GM19372 (cell line): ENCODE data around the gene KIAA1586.
"Not testable (repeated sequence)": the region's sequence is repeated elsewhere in the genome, so short reads cannot be mapped to it uniquely, and the experiment has no call there.

ENCODE experiments used
- ATAC-seq: cut with Tn5 transposase; IDR thresholded peaks from one replicate; pipeline ENCODE4 v1.9.1; 2021; ENCODE audit warnings: mild to moderate bottlenecking, low read depth, moderate library complexity; ENCODE audit not compliant: unreplicated experiment

The KIAA1586 gene

DNA sequence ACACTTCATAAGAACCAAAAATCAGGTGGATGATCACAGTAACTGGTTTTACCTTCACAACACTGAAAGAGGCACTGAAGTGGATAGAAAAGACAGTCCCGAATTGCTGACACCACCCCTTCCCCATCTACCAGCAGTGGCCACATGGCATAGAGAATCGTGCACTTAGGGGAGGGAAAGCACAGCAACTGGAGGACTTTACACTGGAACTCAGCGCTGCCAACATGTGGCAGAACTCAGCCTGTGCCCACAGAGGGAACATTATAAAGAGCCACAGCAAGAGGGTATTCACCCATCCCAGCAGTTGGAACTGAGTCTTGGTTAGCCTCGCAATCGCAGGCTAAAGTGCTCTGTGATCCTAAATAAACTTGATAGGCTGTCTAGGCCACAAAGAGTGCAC is 6.5 kb upstream of the KIAA1586 start:
- no peak for ATAC-seq

DNA sequence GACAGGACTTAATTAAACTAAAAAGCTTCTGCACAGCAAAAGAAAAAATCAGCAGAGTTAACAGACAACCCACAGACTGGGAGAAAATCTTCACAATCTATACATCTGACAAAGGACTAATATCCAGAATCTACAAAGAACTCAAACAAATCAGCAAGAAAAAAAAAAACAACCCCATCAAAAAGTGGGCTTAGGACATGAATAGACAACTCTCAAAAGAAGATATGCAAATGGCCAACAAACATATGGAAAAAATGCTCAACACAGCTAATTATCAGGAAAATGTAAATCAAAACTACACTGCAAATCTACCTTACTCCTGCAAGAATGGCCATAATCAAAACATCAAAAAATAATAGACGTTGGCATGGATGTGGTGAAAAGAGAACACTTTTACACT is 2.4 kb upstream of the KIAA1586 start:
- ATAC-seq: not testable (repeated sequence)

DNA sequence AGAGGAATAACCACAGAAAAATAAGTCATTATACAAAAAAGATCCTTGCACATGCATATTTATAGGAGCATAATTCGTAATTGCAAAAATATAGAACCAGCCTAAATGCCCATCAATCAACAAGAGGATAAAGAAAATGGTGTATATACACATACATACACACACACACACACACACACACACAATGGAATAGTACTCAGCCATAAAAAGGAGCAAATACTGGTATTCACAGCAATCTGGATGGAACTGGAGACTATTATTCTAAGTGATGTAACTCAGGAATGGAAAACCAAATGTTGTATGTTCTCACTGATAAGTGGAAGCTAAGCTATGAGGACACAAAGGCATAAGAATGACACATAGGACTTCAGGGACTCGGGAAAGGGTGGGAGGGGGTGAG is 1.9 kb upstream of the KIAA1586 start:
- no peak for ATAC-seq

DNA sequence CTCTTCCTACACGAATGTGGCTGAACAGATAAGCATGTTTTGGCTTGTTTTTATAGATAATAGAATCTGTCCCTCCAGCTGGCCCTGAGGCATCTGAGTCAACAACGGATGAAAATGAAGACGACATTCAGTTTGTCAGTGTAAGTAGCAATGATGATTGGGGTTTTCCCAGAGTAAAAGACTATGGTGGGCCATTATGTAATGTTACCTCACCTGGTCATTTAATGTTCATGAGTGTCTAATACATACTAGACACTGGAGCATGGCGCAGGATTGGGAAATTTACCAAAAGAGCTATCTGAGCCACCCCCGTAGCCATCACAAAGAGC is 728 bp downstream of the KIAA1586 start:
- ATAC-seq: peak; percentile 26

DNA sequence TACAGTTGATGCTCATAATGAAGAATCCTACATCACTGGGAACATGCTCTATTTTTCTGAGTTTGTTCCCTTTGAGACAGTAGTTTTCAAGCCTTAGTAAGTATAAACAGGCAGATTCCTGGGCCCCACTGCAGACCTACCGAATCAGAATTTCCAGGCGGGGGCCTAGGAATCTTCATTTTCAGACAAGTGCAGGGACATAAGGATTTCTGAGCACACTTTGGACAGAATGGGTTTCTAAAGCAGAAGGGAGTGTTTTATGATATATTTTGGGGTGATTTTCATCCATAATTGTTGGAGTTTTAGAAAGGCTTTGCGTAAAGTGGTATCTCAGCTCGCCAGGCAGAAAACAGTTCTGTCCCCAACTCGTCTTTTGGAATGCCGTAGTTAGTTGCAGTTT is 1.4 kb downstream of the KIAA1586 start:
- ATAC-seq: not testable (repeated sequence)

DNA sequence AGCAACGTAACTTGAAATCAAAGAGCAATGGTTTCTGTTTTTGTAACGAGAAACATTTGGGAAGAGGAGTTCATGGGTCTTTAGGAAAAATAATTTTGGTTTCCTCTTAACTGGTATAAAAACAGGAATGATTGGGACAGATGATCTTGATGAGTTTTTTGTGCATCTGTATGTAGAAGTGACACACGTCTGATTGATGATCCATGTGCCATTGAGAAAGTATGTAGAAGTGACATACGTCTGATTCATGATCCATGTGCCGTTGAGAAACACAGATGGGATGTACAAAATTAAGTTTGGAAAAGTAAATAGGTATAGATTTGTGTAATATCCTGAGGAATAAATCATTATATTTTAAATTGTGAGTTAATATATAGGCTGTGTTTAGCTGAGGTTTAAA is 2.1 kb downstream of the KIAA1586 start:
- no peak for ATAC-seq

DNA sequence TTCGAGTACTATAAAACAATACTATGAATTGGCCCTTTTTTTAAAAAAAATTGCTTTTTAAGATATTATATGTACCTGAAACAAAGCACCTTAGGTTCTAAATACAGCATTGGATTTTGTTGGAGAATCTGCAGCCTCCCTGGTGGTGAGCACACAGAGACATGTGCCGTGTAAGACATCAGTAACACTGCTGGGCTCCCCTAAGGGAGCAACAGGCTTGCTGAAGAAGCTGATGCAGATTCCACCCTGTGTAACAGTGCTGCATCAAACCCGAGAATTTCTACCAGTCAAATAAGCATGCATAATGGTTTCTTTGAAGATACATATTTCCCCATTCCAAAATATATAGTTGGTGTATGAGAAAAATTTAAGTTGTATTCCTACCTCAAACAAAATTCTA is 17.4 kb downstream of the KIAA1586 start:
- ATAC-seq: no peak

DNA sequence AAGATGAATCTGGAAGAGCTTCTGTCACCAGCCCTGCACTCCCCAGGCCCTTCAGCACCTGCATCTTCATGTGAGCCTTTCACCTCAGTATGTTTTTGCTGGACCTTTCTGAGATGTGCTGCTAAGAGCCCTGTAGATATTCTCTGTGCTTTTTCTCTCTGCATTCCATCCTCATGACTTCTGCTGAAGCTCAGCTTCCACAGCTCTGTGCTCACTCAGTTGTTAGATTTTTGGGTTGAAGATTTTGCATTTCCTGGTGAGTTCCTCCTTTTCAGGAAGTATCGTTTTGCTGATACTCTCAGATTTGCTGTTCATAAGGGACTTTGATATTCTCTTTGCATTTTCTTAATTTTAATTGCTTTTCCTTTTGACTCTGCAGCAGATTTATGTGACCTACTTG is 18.3 kb downstream of the KIAA1586 start:
- no peak for ATAC-seq

DNA sequence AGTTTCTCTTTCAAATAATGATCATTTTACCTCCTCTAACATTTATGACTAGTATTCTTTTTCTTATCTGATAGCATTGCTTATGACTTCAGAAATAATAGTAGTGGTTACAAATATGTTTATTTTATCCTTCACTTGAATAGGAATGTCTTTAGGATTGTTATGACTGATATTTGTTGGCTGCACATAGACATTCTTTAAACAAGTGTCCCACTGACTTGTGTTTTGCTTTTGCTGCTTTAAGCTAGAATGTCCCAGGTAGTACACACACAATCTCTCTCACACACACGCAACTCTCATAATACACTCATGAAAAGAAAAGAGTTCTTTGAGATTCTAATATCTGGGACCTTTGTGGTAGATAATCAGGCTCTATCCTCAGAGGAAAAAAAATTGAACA is 21.6 kb downstream of the KIAA1586 start:
- no peak for ATAC-seq

DNA sequence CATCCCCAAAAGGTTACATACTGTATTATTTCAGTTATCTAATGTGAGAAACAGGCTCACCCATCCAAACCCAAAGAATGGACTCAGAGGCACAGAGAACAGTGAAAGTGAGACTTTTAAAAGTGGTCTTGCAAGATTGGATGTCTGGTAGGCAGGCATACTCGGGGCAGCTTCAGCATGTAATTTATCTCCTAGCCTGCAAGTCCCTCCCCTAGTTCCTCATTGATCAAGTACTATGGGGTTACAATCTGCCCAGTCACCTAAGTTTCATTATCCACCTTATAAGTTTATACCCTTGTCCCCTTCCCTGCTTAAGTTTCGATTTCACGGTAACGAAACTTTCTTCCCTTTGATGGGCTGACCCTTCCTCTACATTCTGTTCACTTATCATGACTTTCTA is 22.7 kb downstream of the KIAA1586 start:
- ATAC-seq: no peak

DNA sequence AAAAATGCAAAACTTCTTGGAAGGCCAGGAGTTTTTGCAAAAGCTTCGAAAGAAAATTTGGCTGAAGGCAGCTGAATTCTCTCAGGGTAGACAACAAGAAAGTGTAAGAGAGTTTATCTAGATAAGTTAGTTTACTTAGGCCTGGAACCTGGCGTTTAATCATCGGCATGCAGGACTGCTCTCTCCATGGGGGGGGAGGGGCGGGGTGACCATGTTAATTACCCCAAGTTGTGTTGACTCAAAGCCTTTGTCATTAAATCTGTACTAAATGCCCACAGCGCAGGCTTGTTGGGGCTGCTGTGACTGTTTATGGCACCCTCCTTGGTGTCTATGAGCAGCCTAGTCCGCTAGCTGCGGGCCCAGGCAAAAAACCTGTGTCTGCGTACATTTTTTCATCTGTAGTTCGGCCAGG is 23.4 kb downstream of the KIAA1586 start:
- ATAC-seq: no peak

DNA sequence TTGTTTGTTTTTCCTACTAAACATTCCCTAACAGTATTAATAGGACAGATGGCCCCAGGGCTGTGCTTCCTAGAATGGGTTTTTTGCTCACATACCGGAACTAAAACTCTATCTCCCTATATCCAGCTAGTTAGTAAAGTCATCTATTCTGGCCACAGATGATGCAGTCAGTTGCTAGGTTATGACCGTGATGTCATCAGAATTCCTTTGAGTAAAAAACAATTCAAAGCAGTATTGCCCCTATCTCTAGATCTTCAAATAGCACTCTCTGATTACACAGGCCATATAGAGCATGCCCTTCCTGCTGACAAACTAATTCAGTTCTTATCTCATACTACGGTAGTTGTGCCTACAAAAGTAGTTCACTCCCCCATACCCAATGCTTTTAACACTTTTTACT is 25.6 kb downstream of the KIAA1586 start:
- ATAC-seq: no peak

DNA sequence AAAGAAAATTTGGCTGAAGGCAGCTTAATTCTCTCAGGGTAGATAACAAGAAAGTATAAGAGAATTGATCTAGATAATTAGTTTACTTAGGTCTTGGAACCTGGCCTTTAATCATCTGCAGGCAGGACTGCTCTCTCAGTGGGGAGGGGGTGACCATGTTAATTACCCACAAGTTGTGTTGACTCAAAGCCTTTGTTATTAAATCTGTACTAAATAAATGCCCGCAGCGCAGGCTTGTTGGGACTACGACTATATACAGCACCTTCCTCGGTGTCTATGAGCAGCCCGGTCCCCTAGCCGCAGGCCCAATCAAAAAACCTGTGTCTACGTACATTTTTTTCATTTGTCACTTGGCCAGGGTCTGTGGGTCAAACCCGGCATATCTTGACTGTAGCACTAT is 27.9 kb downstream of the KIAA1586 start:
- no peak for ATAC-seq

DNA sequence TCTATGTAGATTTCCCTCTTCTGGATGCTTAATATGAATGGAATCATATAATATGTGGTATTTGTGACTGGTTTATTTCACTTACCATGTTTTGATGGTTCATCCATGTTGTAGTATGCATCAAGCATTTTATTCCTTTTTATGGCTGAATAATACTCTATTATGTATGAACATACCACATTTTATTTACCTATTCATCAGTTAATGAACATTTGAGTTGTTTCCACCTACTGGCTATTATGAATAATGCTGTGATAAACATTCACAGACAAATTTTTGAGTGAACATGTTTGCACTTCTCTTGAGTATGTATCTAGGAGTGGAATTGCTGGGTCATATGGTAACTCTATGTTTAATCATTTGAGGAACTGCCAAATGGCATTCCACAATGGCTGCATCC is 28.6 kb downstream of the KIAA1586 start:
- no peak for ATAC-seq

DNA sequence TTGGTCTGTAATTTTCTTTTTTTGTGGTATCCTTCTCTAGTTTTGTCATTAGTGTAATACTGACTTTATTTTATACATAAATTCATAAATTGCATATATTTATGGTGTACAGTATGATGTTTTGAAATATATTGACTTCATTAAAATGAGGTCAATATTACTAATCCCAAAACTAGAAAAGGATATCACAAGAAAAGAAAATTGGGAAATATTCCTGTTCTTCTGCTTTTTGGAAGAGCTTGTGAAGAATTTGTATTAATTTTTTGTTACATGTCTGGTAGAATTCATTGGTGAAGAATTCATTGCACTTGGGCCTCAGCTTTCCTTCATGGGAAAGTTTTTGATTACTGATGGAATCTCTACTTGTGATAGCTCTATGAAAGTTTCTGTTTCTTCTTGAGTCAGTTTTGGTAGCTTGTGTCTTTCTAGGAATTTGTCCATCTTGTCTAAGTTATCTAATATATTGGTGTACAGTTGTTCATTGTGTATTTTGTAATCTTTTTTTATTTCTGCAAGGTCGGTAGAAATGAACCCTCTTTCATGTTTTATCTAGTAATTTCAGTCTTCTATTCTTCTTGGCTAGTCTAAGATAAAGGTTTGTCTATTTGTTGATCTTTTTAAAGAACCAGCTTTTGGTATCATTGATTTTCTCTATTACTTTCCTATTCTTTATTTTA is 32.2 kb downstream of the KIAA1586 start:
- ATAC-seq: no peak

DNA sequence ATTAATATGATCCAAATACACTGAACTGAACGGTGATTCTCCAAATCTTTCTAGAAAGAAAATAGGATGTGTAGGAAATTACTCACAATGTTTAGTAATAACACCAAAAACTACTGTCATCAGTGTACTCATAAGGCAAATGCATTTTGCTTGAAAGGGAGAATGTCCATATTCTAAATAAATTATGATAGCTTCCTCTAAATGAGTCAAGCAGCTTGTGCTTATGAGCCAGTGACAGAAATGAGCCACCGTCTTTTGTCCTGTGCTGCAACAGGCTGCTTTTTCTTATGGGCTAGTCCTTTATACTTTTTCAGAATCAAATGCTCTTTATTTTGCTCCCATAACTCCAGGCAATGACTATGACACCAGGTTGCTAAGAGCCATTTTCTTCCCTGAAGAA is 39.0 kb downstream of the KIAA1586 start:
- ATAC-seq: no peak

DNA sequence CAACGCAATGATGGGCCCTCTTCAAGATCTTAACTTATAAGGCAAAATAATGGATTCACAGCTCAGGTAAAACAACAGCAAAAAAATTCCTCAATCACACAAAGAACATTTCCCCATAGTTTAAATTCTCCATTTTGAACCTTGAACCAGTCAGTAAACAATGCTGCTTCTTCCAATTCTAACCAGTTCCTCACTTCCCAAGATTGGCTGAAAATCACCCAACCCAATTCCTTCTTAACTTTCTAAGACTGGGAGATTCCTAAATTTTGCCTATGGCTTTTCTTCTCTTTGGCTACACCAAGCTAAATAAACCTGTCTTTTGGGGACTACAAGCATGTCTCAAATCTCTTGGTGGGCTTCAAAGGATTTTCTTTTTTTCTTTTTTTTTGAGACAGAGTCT is 40.4 kb downstream of the KIAA1586 start:
- ATAC-seq: no peak

DNA sequence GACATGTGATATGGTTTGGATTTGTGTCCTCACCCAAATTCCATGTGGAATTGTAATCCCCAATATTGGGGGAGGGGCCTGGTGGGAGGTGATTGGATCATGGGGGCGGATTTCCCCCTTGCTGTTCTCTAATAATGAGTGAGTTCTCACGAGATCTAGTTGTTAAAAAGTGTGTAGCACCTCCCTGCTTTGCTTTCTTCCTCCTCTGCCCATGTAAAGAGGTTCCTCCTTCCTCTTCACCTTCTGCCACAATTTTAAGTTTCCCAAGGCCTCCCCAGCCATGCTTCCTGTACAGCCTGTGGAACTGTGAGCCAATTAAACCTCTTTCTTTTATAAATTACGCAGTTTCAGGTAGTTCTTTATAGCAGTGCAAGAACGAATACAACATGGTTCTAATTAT is 41.4 kb downstream of the KIAA1586 start:
- ATAC-seq: no peak

DNA sequence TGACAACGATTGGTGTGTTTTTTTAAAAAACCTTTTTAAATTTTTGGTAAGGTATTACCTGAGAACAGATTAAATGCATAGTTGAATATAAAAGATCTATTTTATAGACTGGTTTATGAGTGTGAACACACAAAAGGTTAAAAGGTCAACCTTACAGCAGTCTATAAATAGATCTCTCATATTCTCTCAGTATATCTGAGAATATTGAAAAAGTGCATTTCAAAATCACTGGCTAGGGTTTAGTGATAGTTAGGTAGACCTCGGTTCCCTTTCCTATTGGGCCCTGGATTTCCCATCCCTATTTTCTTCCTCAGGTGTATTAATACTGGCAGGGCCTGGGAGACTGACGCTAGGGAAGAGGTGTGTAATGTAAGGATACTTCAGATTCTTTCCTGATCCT is 42.8 kb downstream of the KIAA1586 start:
- no peak for ATAC-seq

DNA sequence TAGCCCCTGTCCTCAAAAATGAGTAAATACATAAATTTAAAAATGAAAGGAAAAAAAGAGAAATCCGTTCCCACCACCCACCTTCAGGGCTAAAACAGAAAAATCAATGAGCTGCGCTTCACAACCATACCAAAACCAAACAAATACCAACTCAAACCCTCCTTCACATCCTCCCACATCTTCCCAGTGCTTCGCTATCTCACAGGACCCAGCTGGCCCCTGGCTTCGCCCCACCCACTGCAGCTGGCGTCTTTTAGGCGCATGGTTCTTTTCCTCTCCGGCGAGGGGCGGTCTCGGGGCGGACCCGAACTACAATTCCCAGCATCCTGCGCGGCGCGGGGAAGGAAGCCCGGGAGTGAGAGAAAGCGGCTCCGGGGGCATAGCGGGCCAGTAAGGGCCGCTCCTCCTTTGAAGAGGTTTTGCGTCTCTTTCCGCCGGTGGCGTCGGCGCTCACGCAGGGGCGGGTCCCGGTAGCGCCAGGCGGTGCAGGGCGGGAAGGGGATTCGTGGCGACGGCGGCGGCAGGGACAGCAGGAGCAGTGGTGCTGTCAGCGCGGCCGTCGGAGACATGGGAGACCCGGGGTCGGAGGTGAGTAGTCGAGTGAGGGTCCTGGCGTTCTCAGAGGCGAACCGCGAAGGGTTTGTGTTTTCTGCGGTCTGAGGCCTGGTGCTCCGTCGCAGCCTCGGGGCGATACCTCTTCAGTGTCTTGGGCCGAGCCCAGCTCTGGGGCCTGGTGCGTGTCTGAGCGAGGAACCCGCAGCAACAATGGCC is 43.4 kb downstream of the KIAA1586 start, which contains the start of gene ZNF451:
Gene ZNF451, plus strand, starts transcription at position 502 of the 771 bp plus-strand sequence. Its CDS starts 66 bp downstream, at position 568.
- ATAC-seq: peak; percentile 85

DNA sequence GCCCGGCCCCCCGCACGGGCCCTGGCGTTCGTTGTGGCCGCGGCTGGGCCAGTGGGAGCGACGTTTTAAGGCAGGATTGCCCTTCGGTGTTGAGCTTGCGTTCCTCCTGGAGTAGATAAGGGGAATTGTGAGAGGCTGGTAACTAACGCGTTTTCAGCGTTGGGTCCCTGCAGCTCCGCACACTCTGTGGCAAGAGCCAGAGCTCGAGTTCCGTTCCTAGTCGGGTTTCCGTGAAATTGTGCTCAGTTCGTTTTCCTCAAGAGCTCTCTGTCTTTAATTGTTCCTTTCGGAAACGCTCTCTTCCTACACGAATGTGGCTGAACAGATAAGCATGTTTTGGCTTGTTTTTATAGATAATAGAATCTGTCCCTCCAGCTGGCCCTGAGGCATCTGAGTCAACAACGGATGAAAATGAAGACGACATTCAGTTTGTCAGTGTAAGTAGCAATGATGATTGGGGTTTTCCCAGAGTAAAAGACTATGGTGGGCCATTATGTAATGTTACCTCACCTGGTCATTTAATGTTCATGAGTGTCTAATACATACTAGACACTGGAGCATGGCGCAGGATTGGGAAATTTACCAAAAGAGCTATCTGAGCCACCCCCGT is 44.1 kb downstream of the KIAA1586 start:
- ATAC-seq: peak; percentile 8

DNA sequence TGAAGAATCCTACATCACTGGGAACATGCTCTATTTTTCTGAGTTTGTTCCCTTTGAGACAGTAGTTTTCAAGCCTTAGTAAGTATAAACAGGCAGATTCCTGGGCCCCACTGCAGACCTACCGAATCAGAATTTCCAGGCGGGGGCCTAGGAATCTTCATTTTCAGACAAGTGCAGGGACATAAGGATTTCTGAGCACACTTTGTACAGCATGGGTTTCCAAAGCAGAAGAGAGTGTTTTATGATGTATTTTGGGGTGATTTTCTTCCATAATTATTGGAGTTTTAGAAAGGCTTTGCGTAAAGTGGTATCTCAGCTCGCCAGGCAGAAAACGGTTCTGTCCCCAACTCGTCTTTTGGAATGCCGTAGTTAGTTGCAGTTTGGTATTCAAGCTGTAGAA is 44.9 kb downstream of the KIAA1586 start:
- not testable (repeated sequence) for ATAC-seq
